Measurements from ENCODE around the gene PPHLN1.

The PPHLN1 gene

DNA sequence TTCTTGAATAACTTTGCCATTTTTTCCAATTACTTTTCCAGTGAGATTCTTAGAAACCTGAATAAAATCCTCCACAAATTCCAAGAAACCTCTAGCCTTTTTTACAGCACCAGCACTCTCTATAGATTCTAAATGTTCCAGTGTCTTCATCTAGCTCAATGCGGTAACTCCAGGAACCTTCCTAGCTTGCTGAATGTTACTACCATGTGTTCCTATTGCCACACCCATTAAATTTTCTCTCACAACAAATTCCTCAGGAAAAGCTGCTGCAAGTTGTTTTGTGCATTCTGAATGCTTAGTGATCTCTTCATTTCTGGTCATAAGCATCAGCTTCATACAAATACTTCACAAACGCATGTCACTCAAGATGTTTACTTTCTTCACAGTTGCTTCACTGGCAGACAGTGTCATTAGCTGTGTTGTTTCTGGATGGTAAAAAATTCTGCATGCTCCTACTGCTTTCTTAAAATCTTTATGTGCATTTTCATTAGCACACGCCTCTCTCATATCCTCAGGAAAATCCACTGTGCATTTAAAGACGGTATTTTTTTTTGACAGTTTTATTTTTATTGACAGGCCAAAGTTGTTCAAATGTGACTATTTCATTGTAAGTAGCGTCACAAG lies 106.7 kb downstream of the PPHLN1 start:
- DNase-seq (ENCODE audit: low spot score): no peak
- no peak for FAIRE-seq

GRCh38 chr12:42440608-42441007 lies 114.6 kb downstream of the PPHLN1 start:
- DNase-seq (ENCODE audit: low spot score) (no peak), FAIRE-seq (no peak)

DNA sequence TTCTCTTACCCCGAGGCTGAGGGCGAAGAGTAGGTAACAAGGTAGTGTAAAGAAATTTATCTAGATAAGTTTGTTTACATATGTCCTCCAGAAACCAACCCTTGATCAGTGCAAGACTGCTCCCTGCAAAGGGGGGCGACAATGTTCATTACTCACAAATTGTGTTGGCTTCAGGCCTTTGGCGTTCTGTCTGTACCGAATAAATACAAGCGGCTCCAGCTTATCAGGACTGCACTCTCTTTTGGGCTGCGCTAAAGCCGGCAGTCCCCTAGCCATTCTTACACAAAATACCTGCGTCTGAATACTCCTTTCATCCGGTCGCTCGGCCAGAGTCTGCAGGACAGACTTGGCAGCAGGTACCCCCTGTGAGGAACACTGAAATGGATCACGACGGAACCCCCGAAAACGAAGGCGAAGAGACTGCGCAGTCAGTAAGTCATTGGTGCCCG lies 116.4 kb downstream of the PPHLN1 start:
- DNase-seq (ENCODE audit: low spot score) (no peak), FAIRE-seq (no peak)

- DNase-seq (ENCODE audit: low spot score) (no peak), FAIRE-seq (no peak)
Measured at GRCh38 chr12:42442888-42443287, 116.9 kb downstream of the PPHLN1 start.

DNA sequence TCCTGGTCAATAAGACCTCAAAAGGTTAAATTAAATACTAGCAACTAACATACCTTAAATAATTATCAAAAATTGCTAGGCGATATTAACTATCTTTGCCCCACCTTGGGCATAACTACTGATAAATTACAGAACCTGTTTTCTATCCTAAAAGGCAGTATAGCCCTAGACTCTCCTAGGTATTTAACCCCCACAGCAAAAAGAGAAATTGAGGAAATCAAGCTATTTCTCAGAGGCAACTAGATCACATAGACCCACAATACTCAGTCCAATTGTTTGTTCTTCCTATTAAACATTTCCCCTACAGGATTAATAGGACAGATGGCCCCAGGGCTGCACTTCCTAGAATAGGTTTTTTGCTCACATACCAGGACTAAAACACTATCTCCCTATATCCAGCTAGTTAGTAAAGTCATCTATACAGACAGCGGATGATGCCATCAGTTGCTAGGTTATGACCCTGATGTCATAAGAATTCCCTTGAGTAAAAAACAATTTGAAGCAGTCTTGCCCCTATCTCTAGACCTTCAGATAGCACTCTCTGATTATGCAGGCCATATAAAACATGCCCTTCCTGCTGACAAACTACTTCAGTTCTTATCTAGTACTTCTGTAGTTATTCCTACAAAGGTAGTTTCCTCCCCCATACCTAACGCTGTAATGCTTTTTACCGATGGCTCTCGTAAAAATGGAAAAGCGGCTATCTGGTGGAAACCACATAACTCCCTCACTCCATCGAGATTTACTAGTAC lies 118.4 kb downstream of the PPHLN1 start:
- DNase-seq (ENCODE audit: low spot score) (no peak), FAIRE-seq (no peak)

DNA sequence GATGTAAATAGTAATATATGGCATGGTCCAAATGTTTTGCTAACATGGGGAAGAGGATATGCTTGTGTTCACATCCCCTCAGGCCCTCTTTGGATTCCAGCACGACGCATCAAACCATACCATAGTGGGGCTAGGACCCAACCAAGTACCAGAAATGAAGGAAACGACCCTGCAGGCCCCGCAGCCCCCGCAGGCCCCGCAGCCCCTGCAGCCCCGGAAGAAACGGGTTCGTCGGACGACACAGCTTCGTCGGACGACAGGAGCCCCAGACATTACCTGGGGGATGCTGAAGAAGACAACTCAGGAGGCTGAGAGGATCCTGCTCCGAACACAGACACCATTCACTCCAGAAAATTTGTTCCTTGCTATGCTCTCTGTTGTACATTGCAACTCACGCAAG lies 119.9 kb downstream of the PPHLN1 start:
- FAIRE-seq: no peak
- DNase-seq (ENCODE audit: low spot score): no peak

GRCh38 chr12:42446761-42447160 lies 120.8 kb downstream of the PPHLN1 start:
- FAIRE-seq (no peak), DNase-seq (ENCODE audit: low spot score) (no peak)

GRCh38 chr12:42447371-42447786 lies 121.4 kb downstream of the PPHLN1 start:
- DNase-seq (ENCODE audit: low spot score) (no peak), FAIRE-seq (no peak)

GRCh38 chr12:42448841-42449240 lies 122.9 kb downstream of the PPHLN1 start:
- FAIRE-seq (peak; percentile 44), DNase-seq (ENCODE audit: low spot score) (no peak)

GRCh38 chr12:42450248-42450647 lies 124.3 kb downstream of the PPHLN1 start:
- no peak for DNase-seq (ENCODE audit: low spot score)
- no peak for FAIRE-seq

GRCh38 chr12:42458575-42458974 lies 132.6 kb downstream of the PPHLN1 start:
- DNase-seq (ENCODE audit: low spot score) (no peak), FAIRE-seq (no peak)

- FAIRE-seq: no peak
- DNase-seq (ENCODE audit: low spot score): no peak
Measured at GRCh38 chr12:42459336-42459847, 133.4 kb downstream of the PPHLN1 start.

DNA sequence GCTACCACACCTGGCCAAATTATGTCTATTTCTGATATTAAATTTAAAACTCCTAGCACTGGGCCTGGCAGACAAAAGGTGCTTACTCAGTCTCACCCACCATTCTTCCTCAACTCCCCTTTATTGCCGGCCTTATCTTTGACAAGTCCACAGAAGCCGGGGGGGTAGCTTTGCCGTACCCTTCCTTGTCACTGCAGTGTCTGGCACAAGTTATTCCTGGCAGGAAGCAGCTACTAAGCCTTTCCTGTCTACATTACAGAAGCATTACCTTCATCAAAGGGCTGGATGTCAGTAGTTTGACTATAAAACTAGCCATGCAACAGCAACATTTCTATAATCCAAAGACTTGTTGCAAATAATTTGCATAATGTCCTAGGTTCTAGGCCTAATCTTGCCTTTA lies 136.5 kb downstream of the PPHLN1 start:
- FAIRE-seq: no peak
- DNase-seq (ENCODE audit: low spot score): no peak

DNA sequence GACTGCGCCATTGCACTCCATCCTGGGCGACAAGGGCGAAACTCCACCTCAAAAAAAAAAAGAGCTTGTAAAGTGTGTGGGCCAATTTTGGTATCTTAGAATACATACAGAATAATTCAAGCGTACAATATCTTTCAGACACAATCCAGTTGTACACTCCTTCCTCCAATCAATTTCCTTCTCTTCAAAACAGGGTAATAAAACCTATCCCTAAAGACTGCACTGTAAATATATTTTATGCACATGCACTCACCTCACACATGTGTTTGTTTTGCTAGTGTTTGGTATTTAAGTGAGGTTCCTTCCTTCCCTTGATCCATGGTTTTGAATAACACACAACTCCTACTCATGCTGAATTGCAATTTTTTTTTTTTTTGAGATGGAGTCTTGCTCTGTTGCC lies 137.7 kb downstream of the PPHLN1 start:
- no peak for DNase-seq (ENCODE audit: low spot score)

DNA sequence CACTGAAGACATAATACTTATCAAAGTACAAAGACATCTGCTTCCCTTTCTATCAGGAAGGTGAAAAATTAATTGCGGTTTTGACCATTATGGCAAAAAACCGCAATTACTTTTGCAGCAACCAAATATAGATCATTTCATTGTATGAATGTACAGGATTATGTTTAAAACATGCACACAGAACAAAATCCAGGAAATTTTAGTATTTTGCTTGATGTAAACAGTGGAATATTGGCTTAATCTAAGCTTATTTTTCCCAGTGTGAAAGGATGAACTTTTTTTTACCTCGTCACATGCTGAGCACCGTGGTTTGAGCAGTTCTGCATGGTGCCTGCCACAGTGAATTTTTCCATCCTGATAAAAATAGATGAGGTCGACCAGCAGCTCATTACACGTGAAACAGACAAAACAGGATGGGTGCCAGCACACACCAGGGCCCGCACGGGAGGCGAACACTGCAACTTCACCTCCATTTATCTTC lies 142.4 kb downstream of the PPHLN1 start:
- no peak for FAIRE-seq

More for the DNA sequence above, 137.7 kb downstream of the PPHLN1 start:
- no peak for FAIRE-seq

DNA sequence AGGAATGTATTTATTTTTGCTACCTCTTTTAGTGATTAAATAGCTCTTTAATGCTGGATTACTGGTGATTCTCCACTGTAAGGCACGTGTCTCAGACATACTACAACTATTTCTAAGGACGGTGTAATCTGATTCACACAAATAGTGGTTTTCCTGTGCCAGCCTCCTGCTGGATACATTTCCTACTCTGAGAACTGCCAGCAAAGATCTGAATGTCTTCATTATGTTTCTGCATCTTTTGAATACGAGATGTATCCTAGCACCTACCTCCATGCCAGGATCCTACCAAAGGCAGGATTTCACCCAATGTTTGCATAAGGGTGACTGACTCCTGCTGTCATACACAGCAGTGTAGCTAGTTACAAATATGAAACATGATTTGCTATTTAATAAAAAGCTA lies 143.0 kb downstream of the PPHLN1 start:
- no peak for DNase-seq (ENCODE audit: low spot score)
- FAIRE-seq: no peak

More for the DNA sequence above, 142.4 kb downstream of the PPHLN1 start:
- DNase-seq (ENCODE audit: low spot score): no peak

GRCh38 chr12:42469355-42470175 lies 143.6 kb downstream of the PPHLN1 start:
- no peak for FAIRE-seq
- no peak for DNase-seq (ENCODE audit: low spot score)

- no peak for DNase-seq (ENCODE audit: low spot score)
- FAIRE-seq: no peak
Measured at GRCh38 chr12:42472376-42472775, 146.4 kb downstream of the PPHLN1 start.

DNA sequence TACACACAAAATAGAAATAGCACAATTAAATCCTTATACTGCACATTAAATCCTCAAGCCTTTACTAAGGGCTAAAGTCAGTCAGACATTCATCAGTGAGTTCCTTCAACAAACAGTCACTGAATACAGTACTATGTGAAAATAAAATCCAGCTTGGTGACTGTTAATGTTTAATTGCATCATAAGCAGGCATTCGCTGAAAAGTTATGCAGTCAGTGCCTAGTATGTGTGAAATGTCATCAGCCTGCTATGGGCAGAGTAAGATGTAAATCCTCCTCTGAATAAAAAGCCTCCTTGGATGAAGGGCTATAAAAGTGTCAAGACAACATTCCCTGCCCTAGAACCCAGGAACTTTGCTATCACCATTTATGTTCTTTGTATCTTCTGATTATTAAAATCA lies 147.2 kb downstream of the PPHLN1 start:
- FAIRE-seq: no peak
- DNase-seq (ENCODE audit: low spot score): no peak

- no peak for DNase-seq (ENCODE audit: low spot score)
- FAIRE-seq: no peak
Measured at GRCh38 chr12:42473561-42473960, 147.6 kb downstream of the PPHLN1 start.

GRCh38 chr12:42474391-42474790 lies 148.4 kb downstream of the PPHLN1 start:
- peak; percentile 62 for DNase-seq (ENCODE audit: low spot score)

GRCh38 chr12:42475106-42475505 lies 149.1 kb downstream of the PPHLN1 start:
- DNase-seq (ENCODE audit: low spot score) (no peak), FAIRE-seq (peak; percentile 71)

More at GRCh38 chr12:42474391-42474790, 148.4 kb downstream of the PPHLN1 start:
- FAIRE-seq: no peak
